K562 (cell line): ENCODE measurements around the gene SPACA9. TPM values are rescaled to one million over a fixed set of nuclear protein-coding genes. Genes with fewer than 3 reads are reported as not detected.

Source experiments
- ATAC-seq: fragments of 200-7000 bp; cut with Tn5 transposase; 3 replicates; pipeline ENCODE4 v1.9.1; 2020; ENCODE audit warnings: moderate library complexity
- BruUV-seq: library from RNA; stranded (reverse); fragments of 400-500 nt; replicated peaks from 2 replicates; lab custom pipeline; 2021; lab: Mats Ljungman, UMichigan
- CTCF ChIA-PET: fragments of 300-600 bp; formaldehyde crosslinking; extraction: SDS; loops from one replicate; lab custom pipeline; 2021; ENCODE audit warnings: low intra/inter-chr PET ratio; lab: Yijun Ruan, JAX
- POLR2A ChIA-PET: fragments of 300-600, 350-650 bp; sonication (Branson Sonifier 250); formaldehyde crosslinking; extraction: SDS; loops from one replicate; lab custom pipeline; 2021; ENCODE audit warnings: antibody characterized with exemption, inconsistent platforms; lab: Yijun Ruan, JAX
- DNase-seq, 4 experiments: peaks; one replicate each; pipeline versions ENCODE4 v3.0.0 to v3.0.0-alpha.2; 2011 to 2018; ENCODE audit warnings: low spot score in 3 of 4, mixed read lengths in 3 of 4; ENCODE audit errors: extremely low read depth in 1 of 4
- FAIRE-seq: peaks from 2 replicates; lab custom pipeline; 2011; peaks lifted over from hg19 to GRCh38; lab: Jason Lieb, UNC
- H2AFZ ChIP-seq: 2 replicates; pipeline ENCODE4 v1.6.0; 2011; ENCODE audit warnings: low read depth, low read length, control low read depth, inconsistent platforms
- H3K27ac ChIP-seq: fragments of 200-600 bp; 3 replicates; pipeline ENCODE4 v1.8.0; 2011; ENCODE audit warnings: low read depth, mild to moderate bottlenecking, control low read depth, inconsistent platforms, low read length, moderate library complexity, mixed read lengths; ENCODE audit errors: extremely low read depth
- H3K27me3 ChIP-seq, 2 experiments: fragments of 300-600 bp in 1 of 2; 2 replicates in 1 of 2; 3 replicates in 1 of 2; pipeline versions ENCODE4 v1.6.0 to v1.8.0; 2011; ENCODE audit warnings: inconsistent platforms in 2 of 2, low read length in 2 of 2, mild to moderate bottlenecking in 1 of 2, mixed read lengths in 1 of 2, moderate library complexity in 1 of 2; ENCODE audit not compliant: control insufficient read depth in 2 of 2, insufficient read depth in 2 of 2
- H3K36me3 ChIP-seq: fragments of 300-600 bp; 3 replicates; pipeline ENCODE4 v1.8.0; 2011; ENCODE audit warnings: mild to moderate bottlenecking, low read length, inconsistent platforms; ENCODE audit not compliant: control insufficient read depth, insufficient read depth
- H3K4me1 ChIP-seq, 2 experiments: fragments of 200-600 bp in 1 of 2; replicated peaks in 1 of 2; 2 replicates in 1 of 2; 3 replicates in 1 of 2; pipeline versions ENCODE4 v1.5.1 to v1.8.0; 2011; ENCODE audit warnings: inconsistent platforms in 2 of 2, low read length in 2 of 2, mild to moderate bottlenecking in 1 of 2, mixed read lengths in 1 of 2, moderate library complexity in 1 of 2; ENCODE audit not compliant: control insufficient read depth in 2 of 2, insufficient read depth in 2 of 2
- H3K4me2 ChIP-seq: 2 replicates; pipeline ENCODE4 v1.6.1; 2011; ENCODE audit warnings: low read length, control low read depth, inconsistent platforms, mixed read lengths; ENCODE audit not compliant: insufficient read depth
- H3K4me3 ChIP-seq: fragments of 200-600 bp; sonication (generic), shearing (Covaris generic); 2 replicates; pipeline ENCODE4 v1.5.1; 2016; ENCODE audit warnings: control low read depth, inconsistent platforms
- H3K79me2 ChIP-seq: fragments of 200-600 bp; 3 replicates; pipeline ENCODE4 v1.8.0; 2011; ENCODE audit warnings: low read length, inconsistent platforms; ENCODE audit not compliant: control insufficient read depth, insufficient read depth
- H3K9ac ChIP-seq, 2 experiments: 2 replicates each; pipeline versions ENCODE4 v1.6.0 to v1.6.1; 2011; ENCODE audit warnings: low read depth in 2 of 2, low read length in 2 of 2, control low read depth in 1 of 2, inconsistent platforms in 1 of 2, mild to moderate bottlenecking in 1 of 2, mixed read lengths in 1 of 2; ENCODE audit not compliant: insufficient read depth in 1 of 2
- H3K9me1 ChIP-seq: one replicate; pipeline ENCODE4 v1.6.0; 2011; ENCODE audit warnings: inconsistent platforms, mild to moderate bottlenecking, low read length, moderate library complexity; ENCODE audit not compliant: control insufficient read depth, insufficient read depth
- H3K9me3 ChIP-seq: replicated peaks from 2 replicates; pipeline ENCODE4 v1.5.1; 2011; ENCODE audit warnings: low read depth, low read length, inconsistent platforms; ENCODE audit not compliant: control insufficient read depth, insufficient read depth
- H4K20me1 ChIP-seq: replicated peaks from 2 replicates; pipeline ENCODE4 v1.6.1; 2011; ENCODE audit warnings: low read length, inconsistent platforms, mixed read lengths; ENCODE audit not compliant: control insufficient read depth, insufficient read depth
- BCOR ChIP-seq: fragments of 450-650 bp; IDR thresholded peaks from 2 replicates; pipeline ENCODE4 v1.6.1; 2016
- CEBPB ChIP-seq: fragments of 450-650 bp; IDR thresholded peaks from 2 replicates; pipeline ENCODE4 v1.6.1; 2016; ENCODE audit warnings: missing genetic modification characterization, missing compliant biosample characterization
- CHD4 ChIP-seq: fragments of 200-600 bp; sonication (generic); IDR thresholded peaks from 3 replicates; pipeline ENCODE4 v1.6.1; 2012; ENCODE audit warnings: low read depth, mild to moderate bottlenecking, mixed read lengths, low read length, inconsistent platforms; ENCODE audit not compliant: insufficient read depth, insufficient replicate concordance, poor library complexity, severe bottlenecking
- ETV1 ChIP-seq: fragments of 450-650 bp; conservative IDR thresholded peaks from 2 replicates; pipeline ENCODE4 v1.6.1; 2016; ENCODE audit warnings: missing genetic modification characterization, control low read depth, low read depth, missing compliant biosample characterization
- FOXJ2 ChIP-seq: fragments of 200-800 bp; sonication (Bioruptor generic); IDR thresholded peaks from 2 replicates; pipeline ENCODE4 v1.6.1; 2016; ENCODE audit warnings: missing genetic modification characterization, missing compliant biosample characterization
- NCOA2 ChIP-seq, 2 experiments: fragments of 450-650 bp; IDR thresholded peaks; 2 replicates each; pipeline ENCODE4 v1.6.1; 2018; ENCODE audit warnings: mild to moderate bottlenecking in 2 of 2, moderate library complexity in 1 of 2; ENCODE audit not compliant: partially characterized antibody in 2 of 2
- NFE2L1 ChIP-seq: fragments of 450-650 bp; IDR thresholded peaks from 2 replicates; pipeline ENCODE4 v1.6.1; 2016; ENCODE audit warnings: missing genetic modification characterization, low read depth, mild to moderate bottlenecking, missing compliant biosample characterization, moderate library complexity, borderline replicate concordance
- SMARCA4 ChIP-seq: fragments of 450-650 bp; IDR thresholded peaks from 2 replicates; pipeline ENCODE4 v1.6.1; 2016
- WGBS: fragments of 100-300 bp; shearing (Covaris generic); methylation state at CpG from one replicate; pipeline ENCODE4 v1.1.6; 2016; ENCODE audit warnings: low coverage, mixed read lengths; ENCODE audit not compliant: insufficient coverage; ENCODE audit errors: missing lambda C conversion rate; 5-methylcytosine and 5-hydroxymethylcytosine counted together
- in situ Hi-C: fragments of 300-500 bp; cut with MboI; formaldehyde crosslinking; loops from 4 replicates; pipeline ENCODE4 v1.15.0; 2018; ENCODE audit warnings: inconsistent platforms, mixed read lengths
- intact Hi-C: fragments of 100-400 bp; cut with micrococcal nuclease; formaldehyde crosslinking; loops from 2 replicates; pipeline ENCODE4 v1.14.2; 2022
- polyA plus RNA-seq, 8 experiments: library from polyadenylated mRNA; depleted of rRNA in 4 of 8; stranded (reverse) in 5 of 8; unstranded in 3 of 8; fragments of >200 nt; fragmentation: Nextera tagmentation in 2 of 8; fragmentation: Illumina TruSeq in 1 of 8; extraction: Ambion mirVana in 2 of 8; extraction: Trizol in 1 of 8; gene quantifications; 2 replicates each; pipeline versions ENCODE4 v1.2.1 to v1.2.3, GENCODE V29; 2011 to 2014; ENCODE audit warnings: inconsistent platforms in 1 of 8, missing spikeins in 1 of 8
- total RNA-seq, 7 experiments: library from RNA; depleted of rRNA in 6 of 7; stranded (reverse); fragments of >200 nt in 6 of 7; fragmentation: Illumina TruSeq in 2 of 7; extraction: Trizol in 2 of 7; gene quantifications; 2 replicates each; pipeline versions ENCODE4 v1.2.1 to v1.2.3, GENCODE V29; 2011 to 2021; ENCODE audit warnings: low replicate concordance in 1 of 7
- TF ChIP-seq, protein P1 (sequence below): fragments of 450-650 bp; IDR thresholded peaks from 2 replicates; pipeline ENCODE4 v1.6.1; 2017; ENCODE audit warnings: antibody characterized with exemption, mild to moderate bottlenecking
- TF ChIP-seq, protein P2 (sequence below): sonication (generic); formaldehyde crosslinking; IDR thresholded peaks from 2 replicates; pipeline ENCODE4 v1.8.0; 2022; ENCODE audit warnings: mild to moderate bottlenecking, missing genetic modification reagents
- TF ChIP-seq, protein P3 (sequence below): sonication (generic); formaldehyde crosslinking; IDR thresholded peaks from 2 replicates; pipeline ENCODE4 v1.5.0; 2020; ENCODE audit warnings: missing genetic modification reagents

SPACA9 gene
- total and polyA plus RNA-seq, 9 of the 15 experiments (the other 6 are each of a cell fraction or from before 2014, with no cell fraction given): 0.06 to 0.51 (median 0.36) TPM

DNA sequence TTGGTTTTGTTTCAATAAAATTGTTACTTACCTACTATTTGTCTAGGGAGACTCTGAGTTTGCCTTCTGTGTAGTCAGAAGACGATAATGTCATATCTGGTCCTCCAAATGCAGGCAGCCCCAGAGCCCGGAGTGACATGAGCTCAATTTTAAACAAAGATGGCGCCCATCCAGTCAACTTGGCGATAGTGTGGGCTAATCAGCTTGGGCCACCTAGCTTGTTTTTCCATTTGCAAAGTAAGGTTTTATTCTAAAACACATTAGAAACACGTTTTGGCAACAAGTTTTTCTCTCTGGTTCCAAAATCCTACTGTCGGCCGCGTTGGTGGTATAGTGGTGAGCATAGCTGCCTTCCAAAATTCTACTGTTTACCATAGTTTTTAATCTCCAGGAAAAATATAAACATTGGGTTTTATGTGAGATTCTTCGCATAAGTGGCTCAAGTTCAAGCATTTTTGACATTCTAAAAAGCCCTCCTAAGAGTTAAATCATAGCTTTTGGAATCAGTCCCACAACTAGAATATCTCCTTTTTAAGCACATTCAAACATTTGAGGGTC, 52.6 kb downstream of the SPACA9 start (continued):
- TF ChIP-seq NFE2L1 (tag): no peak
- TF ChIP-seq, protein P1, sequence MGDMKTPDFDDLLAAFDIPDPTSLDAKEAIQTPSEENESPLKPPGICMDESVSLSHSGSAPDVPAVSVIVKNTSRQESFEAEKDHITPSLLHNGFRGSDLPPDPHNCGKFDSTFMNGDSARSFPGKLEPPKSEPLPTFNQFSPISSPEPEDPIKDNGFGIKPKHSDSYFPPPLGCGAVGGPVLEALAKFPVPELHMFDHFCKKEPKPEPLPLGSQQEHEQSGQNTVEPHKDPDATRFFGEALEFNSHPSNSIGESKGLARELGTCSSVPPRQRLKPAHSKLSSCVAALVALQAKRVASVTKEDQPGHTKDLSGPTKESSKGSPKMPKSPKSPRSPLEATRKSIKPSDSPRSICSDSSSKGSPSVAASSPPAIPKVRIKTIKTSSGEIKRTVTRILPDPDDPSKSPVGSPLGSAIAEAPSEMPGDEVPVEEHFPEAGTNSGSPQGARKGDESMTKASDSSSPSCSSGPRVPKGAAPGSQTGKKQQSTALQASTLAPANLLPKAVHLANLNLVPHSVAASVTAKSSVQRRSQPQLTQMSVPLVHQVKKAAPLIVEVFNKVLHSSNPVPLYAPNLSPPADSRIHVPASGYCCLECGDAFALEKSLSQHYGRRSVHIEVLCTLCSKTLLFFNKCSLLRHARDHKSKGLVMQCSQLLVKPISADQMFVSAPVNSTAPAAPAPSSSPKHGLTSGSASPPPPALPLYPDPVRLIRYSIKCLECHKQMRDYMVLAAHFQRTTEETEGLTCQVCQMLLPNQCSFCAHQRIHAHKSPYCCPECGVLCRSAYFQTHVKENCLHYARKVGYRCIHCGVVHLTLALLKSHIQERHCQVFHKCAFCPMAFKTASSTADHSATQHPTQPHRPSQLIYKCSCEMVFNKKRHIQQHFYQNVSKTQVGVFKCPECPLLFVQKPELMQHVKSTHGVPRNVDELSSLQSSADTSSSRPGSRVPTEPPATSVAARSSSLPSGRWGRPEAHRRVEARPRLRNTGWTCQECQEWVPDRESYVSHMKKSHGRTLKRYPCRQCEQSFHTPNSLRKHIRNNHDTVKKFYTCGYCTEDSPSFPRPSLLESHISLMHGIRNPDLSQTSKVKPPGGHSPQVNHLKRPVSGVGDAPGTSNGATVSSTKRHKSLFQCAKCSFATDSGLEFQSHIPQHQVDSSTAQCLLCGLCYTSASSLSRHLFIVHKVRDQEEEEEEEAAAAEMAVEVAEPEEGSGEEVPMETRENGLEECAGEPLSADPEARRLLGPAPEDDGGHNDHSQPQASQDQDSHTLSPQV: peak; percentile 75

DNA sequence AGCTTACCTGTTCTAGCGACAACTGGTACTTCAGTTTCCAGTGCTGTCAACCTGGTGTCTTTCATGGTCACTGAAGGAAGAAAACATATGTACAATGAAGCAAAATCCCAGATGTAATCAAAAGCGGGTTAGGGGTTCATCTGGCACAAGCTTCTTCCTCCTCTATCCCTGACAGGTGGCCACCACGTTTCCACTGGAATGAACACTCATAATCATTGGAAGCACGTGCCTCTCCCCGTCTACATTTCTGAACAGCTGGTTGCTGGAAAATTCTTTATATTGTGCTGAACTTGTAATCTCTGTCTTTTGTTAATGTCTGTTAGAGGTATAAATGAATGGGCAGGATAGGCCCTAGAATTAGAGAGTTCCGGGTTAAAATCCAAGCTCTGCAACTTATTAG, 56.3 kb downstream of the SPACA9 start:
- H3K9me1 ChIP-seq: no peaks in the 10 kb centered on the region
- H3K9me3 ChIP-seq: no peaks in the 10 kb centered on the region
- in situ Hi-C loops (no loop called here), intact Hi-C loops (no loop called here)
- FAIRE-seq (no peak), ATAC-seq (no peak), DNase-seq (no peak)
- H3K4me1 ChIP-seq: no peaks in the 10 kb centered on the region; a peak in 2 of 5 replicates
- no peaks in the 10 kb centered on the region for H3K27me3 ChIP-seq
- H3K4me2 ChIP-seq: no peak overlapping the region
- H3K79me2 ChIP-seq: peaks cover 23% of the 10 kb centered on the region; the same call in 2 of the 3 replicates
- POLR2A ChIA-PET: interaction anchor here (1.1 to 3.0 kb wide), 6 partner anchors 9 to 141 kb away, joined by 3 to 19 read pairs (median 4); partner anchors contain the start of gene TSC1
- CTCF ChIA-PET: no interaction called here
- TF ChIP-seq CHD4: no peak
- TF ChIP-seq CEBPB (tag): no peak
- TF ChIP-seq SMARCA4: no peak
- no peak for TF ChIP-seq NCOA2 (IDR thresholded peaks at IDR 0.05; ENCODE audit: partially characterized antibody in 2 of 2)
- TF ChIP-seq, protein P2, sequence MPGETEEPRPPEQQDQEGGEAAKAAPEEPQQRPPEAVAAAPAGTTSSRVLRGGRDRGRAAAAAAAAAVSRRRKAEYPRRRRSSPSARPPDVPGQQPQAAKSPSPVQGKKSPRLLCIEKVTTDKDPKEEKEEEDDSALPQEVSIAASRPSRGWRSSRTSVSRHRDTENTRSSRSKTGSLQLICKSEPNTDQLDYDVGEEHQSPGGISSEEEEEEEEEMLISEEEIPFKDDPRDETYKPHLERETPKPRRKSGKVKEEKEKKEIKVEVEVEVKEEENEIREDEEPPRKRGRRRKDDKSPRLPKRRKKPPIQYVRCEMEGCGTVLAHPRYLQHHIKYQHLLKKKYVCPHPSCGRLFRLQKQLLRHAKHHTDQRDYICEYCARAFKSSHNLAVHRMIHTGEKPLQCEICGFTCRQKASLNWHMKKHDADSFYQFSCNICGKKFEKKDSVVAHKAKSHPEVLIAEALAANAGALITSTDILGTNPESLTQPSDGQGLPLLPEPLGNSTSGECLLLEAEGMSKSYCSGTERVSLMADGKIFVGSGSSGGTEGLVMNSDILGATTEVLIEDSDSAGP (CRISPR knock-in tag): no peak
- no peak for TF ChIP-seq ETV1 (tag)
- TF ChIP-seq, protein P3, sequence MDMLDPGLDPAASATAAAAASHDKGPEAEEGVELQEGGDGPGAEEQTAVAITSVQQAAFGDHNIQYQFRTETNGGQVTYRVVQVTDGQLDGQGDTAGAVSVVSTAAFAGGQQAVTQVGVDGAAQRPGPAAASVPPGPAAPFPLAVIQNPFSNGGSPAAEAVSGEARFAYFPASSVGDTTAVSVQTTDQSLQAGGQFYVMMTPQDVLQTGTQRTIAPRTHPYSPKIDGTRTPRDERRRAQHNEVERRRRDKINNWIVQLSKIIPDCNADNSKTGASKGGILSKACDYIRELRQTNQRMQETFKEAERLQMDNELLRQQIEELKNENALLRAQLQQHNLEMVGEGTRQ (CRISPR knock-in tag): no peak
- TF ChIP-seq FOXJ2 (tag): no peak
- no peak for TF ChIP-seq BCOR
- no peak overlapping the region for H3K4me3 ChIP-seq
- H3K36me3 ChIP-seq: peaks cover 9% of the 10 kb centered on the region; the same call in 1 of the 3 replicates
- no peak overlapping the region for H3K9ac ChIP-seq
- no peak overlapping the region for H3K27ac ChIP-seq
- no peak overlapping the region for H2AFZ ChIP-seq
- 78% methylated on average over 6 of the region's 6 CpGs for WGBS
- BruUV-seq: no TSS peak
- H4K20me1 ChIP-seq: no peaks in the 10 kb centered on the region
